ENCODE data around the gene HAUS2. TPM values are rescaled to one million over a fixed set of nuclear protein-coding genes. Genes with fewer than 3 reads are reported as not detected.

The HAUS2 gene
- total RNA-seq, 4 donors from 2014 or later, result 20.6 to 32.3 (median 25.2) TPM

GRCh38 chr15:42604894-42605744 lies 56.5 kb downstream of the HAUS2 start:
- DNase-seq, result no peak
- Histone ChIP-seq H3K27ac (peak overlapping the region in 1 of 3 donors; percentile 28), H3K36me3 (no peaks in the 10 kb centered on the region), H3K9me3 (no peaks in the 10 kb centered on the region), H3K4me3 (replicated peaks in 1 of 3) (no peak overlapping the region), H3K27me3 (no peaks in the 10 kb centered on the region), H3K4me1 (peaks cover 0 to 35% of the 10 kb centered on the region in 2 donors)
- WGBS, 2 donors, result 74 to 86% methylated on average over 8 of the region's 8 CpGs
- intact Hi-C loops (cut with DNase I), result no loop called here
- TF ChIP-seq POLR2A (IDR thresholded peaks at IDR 0.05), result no peak
- no peak for TF ChIP-seq CTCF (IDR thresholded peaks at IDR 0.05)

- H3K4me3 ChIP-seq (replicated peaks in 1 of 3), result no peak overlapping the region
- no peak for DNase-seq
- H3K4me1 ChIP-seq, result peaks cover 0 to 35% of the 10 kb centered on the region in 2 donors
- WGBS, 2 donors, result 67 to 69% methylated on average over 3 of the region's 3 CpGs
- no peaks in the 10 kb centered on the region for H3K27me3 ChIP-seq
- no peak for TF ChIP-seq POLR2A (IDR thresholded peaks at IDR 0.05)
- TF ChIP-seq CTCF (IDR thresholded peaks at IDR 0.05), result no peak
- intact Hi-C loops (cut with DNase I), result no loop called here
- H3K27ac ChIP-seq, result peak overlapping the region in 1 of 3 donors; percentile 28
- no peaks in the 10 kb centered on the region for H3K36me3 ChIP-seq
- H3K9me3 ChIP-seq, result no peaks in the 10 kb centered on the region
These were observed 57.2 kb downstream of the HAUS2 start for GRCh38 chr15:42605796-42606195.

GRCh38 chr15:42608110-42608531 lies 59.5 kb downstream of the HAUS2 start:
- Histone ChIP-seq H3K27ac (no peak overlapping the region), H3K27me3 (no peaks in the 10 kb centered on the region), H3K9me3 (no peaks in the 10 kb centered on the region), H3K4me3 (replicated peaks in 1 of 3) (no peak overlapping the region), H3K36me3 (no peaks in the 10 kb centered on the region), H3K4me1 (peaks cover 0 to 24% of the 10 kb centered on the region in 2 donors)
- no peak for TF ChIP-seq POLR2A (IDR thresholded peaks at IDR 0.05)
- TF ChIP-seq CTCF (IDR thresholded peaks at IDR 0.05), result no peak
- peak in 1 of 2 donors; percentile 3 for DNase-seq
- WGBS, 2 donors, result 42 to 46% methylated on average over 4 of the region's 4 CpGs
- intact Hi-C loops (cut with DNase I), result no loop called here

GRCh38 chr15:42608752-42609488 lies 60.3 kb downstream of the HAUS2 start:
- no peak overlapping the region for H3K4me3 ChIP-seq (replicated peaks in 1 of 3)
- no peaks in the 10 kb centered on the region for H3K27me3 ChIP-seq
- no peaks in the 10 kb centered on the region for H3K36me3 ChIP-seq
- no peak overlapping the region for H3K27ac ChIP-seq
- intact Hi-C loops (cut with DNase I), result no loop called here
- DNase-seq, result no peak
- no peaks in the 10 kb centered on the region for H3K9me3 ChIP-seq
- WGBS, 2 donors, result 73 to 78% methylated on average over 7 of the region's 7 CpGs
- H3K4me1 ChIP-seq, result peaks cover 0 to 24% of the 10 kb centered on the region in 2 donors
- TF ChIP-seq CTCF (IDR thresholded peaks at IDR 0.05), result no peak

GRCh38 chr15:42611532-42611931 lies 62.9 kb downstream of the HAUS2 start:
- Histone ChIP-seq H3K36me3 (no peaks in the 10 kb centered on the region), H3K9me3 (no peaks in the 10 kb centered on the region), H3K27ac (no peak overlapping the region), H3K4me1 (peaks cover 0 to 9% of the 10 kb centered on the region in 2 donors), H3K27me3 (no peaks in the 10 kb centered on the region), H3K4me3 (replicated peaks in 1 of 3) (no peak overlapping the region)
- intact Hi-C loops (cut with DNase I), result no loop called here
- no peak for DNase-seq
- TF ChIP-seq CTCF (IDR thresholded peaks at IDR 0.05), result no peak
- TF ChIP-seq POLR2A (IDR thresholded peaks at IDR 0.05), result no peak
- WGBS, 2 donors, result 76 to 78% methylated on average over 1 of the region's 1 CpG

Data from thyroid gland (tissue), 4 donors.